Skin epidermis (tissue), 12 donors: Measurements from ENCODE around the gene COLEC11.
"Not testable (repeated sequence)": the region's sequence is repeated elsewhere in the genome, so short reads cannot be mapped to it uniquely, and the experiment has no call there.

ENCODE experiments used
- H3K27ac ChIP-seq, 21 experiments: fragments of 200-600 bp; sonication (generic) in 11 of 21; one replicate each; pipeline ENCODE4 v1.5.0; 2020; ENCODE audit warnings: mild to moderate bottlenecking in 3 of 21, inconsistent platforms in 2 of 21, moderate library complexity in 2 of 21
- H3K4me3 ChIP-seq, 7 experiments: fragments of 200-600 bp; sonication (generic) in 2 of 7; one replicate each; pipeline ENCODE4 v1.5.0; 2020; ENCODE audit warnings: inconsistent platforms in 2 of 7, mild to moderate bottlenecking in 2 of 7, moderate library complexity in 1 of 7

Gene COLEC11

GRCh38 chr2:3594493-3595281, at the start of gene COLEC11:
TSS of gene COLEC11 (plus strand) at chr2:3595112. CDS start at chr2:3604341, 9,229 bp downstream.
- Histone ChIP-seq H3K4me3 (no peak within 1 kb of the TSS), H3K27ac (no peak within 1 kb of the TSS)

GRCh38 chr2:3545788-3546478, 49.0 kb upstream of the COLEC11 start:
- H3K4me3 ChIP-seq, result no peak overlapping the region
- H3K27ac ChIP-seq, result no peak overlapping the region

- no peak overlapping the region for H3K4me3 ChIP-seq
- no peak overlapping the region for H3K27ac ChIP-seq
These were observed 47.0 kb upstream of the COLEC11 start for GRCh38 chr2:3547915-3548314.

GRCh38 chr2:3553946-3554345, 41.0 kb upstream of the COLEC11 start:
- H3K27ac ChIP-seq, result no peak overlapping the region

GRCh38 chr2:3557639-3558204, 37.2 kb upstream of the COLEC11 start:
- peak overlapping the region; percentile 60 to 99 (median 94) for H3K27ac ChIP-seq
- peak overlapping the region; percentile 80 to 99 (median 95) for H3K4me3 ChIP-seq

More at GRCh38 chr2:3553946-3554345, 41.0 kb upstream of the COLEC11 start:
- H3K4me3 ChIP-seq, result no peak overlapping the region

- peak within 1 kb of the TSS; percentile 60 to 99 (median 94) for H3K27ac ChIP-seq
- peak within 1 kb of the TSS; percentile 80 to 99 (median 95) for H3K4me3 ChIP-seq
These were observed 36.5 kb upstream of the COLEC11 start, which contains the start of gene RNASEH1 for GRCh38 chr2:3558205-3559014. TSS of gene RNASEH1 (minus strand) at chr2:3558333. CDS start at chr2:3558260, 73 bp downstream.

GRCh38 chr2:3563521-3563976, 31.4 kb upstream of the COLEC11 start:
- no peak overlapping the region for H3K27ac ChIP-seq

GRCh38 chr2:3565117-3565516, 29.8 kb upstream of the COLEC11 start:
- H3K27ac ChIP-seq, result no peak overlapping the region
- H3K4me3 ChIP-seq, result no peak overlapping the region

More at GRCh38 chr2:3563521-3563976, 31.4 kb upstream of the COLEC11 start:
- H3K4me3 ChIP-seq, result no peak overlapping the region

- no peak overlapping the region for H3K27ac ChIP-seq
- H3K4me3 ChIP-seq, result no peak overlapping the region
These were observed 28.1 kb upstream of the COLEC11 start for GRCh38 chr2:3566806-3567205.

GRCh38 chr2:3569656-3570055, 25.3 kb upstream of the COLEC11 start:
- H3K27ac ChIP-seq, H3K4me3 ChIP-seq: not testable (repeated sequence)

- Histone ChIP-seq H3K4me3 (no peak overlapping the region), H3K27ac (no peak overlapping the region)
These were observed 23.6 kb upstream of the COLEC11 start for GRCh38 chr2:3571284-3571683.

GRCh38 chr2:3572620-3573019, 22.3 kb upstream of the COLEC11 start:
- no peak overlapping the region for H3K4me3 ChIP-seq
- H3K27ac ChIP-seq, result no peak overlapping the region

- H3K27ac ChIP-seq, result peak overlapping the region in 2 of 21 experiments; percentile 82 to 88
- H3K4me3 ChIP-seq, result peak overlapping the region in 1 of 7 experiments; percentile 76
These were observed 20.8 kb upstream of the COLEC11 start for GRCh38 chr2:3574155-3574554.

- Histone ChIP-seq H3K4me3 (peak overlapping the region; percentile 76 to 98 (median 89)), H3K27ac (peak overlapping the region; percentile 67 to 100 (median 91))
These were observed 19.2 kb upstream of the COLEC11 start for GRCh38 chr2:3575534-3576262.

- Histone ChIP-seq H3K4me3 (peak overlapping the region; percentile 76 to 98 (median 89)), H3K27ac (peak overlapping the region in 18 of 21 experiments; percentile 86 to 100 (median 92))
These were observed 18.7 kb upstream of the COLEC11 start for GRCh38 chr2:3576263-3576630.

- Histone ChIP-seq H3K27ac (peak overlapping the region in 1 of 21 experiments; percentile 32), H3K4me3 (no peak overlapping the region)
These were observed 15.9 kb upstream of the COLEC11 start for GRCh38 chr2:3578987-3579386.

GRCh38 chr2:3580449-3580848, 14.5 kb upstream of the COLEC11 start:
- Histone ChIP-seq H3K4me3 (no peak overlapping the region), H3K27ac (no peak overlapping the region)

- H3K4me3 ChIP-seq, result no peak overlapping the region
- H3K27ac ChIP-seq, result no peak overlapping the region
These were observed 13.3 kb upstream of the COLEC11 start for GRCh38 chr2:3581367-3582262.
